Panc1 (cell line): Measurements from ENCODE around the gene MMP24OS. TPM values are rescaled to one million over a fixed set of nuclear protein-coding genes. Genes with fewer than 3 reads are reported as not detected.

ENCODE experiments used
- ATAC-seq: fragments of 200-7000 bp; cut with Tn5 transposase; 2 replicates; pipeline ENCODE4 v1.9.1; 2020; ENCODE audit warnings: mild to moderate bottlenecking, moderate library complexity
- BruUV-seq: library from RNA; stranded (reverse); fragments of 400-500 nt; replicated peaks from 2 replicates; lab custom pipeline; 2021; lab: Mats Ljungman, UMichigan
- CTCF ChIA-PET: fragments of 300-600 bp; sonication (Branson Sonifier 250); formaldehyde crosslinking; loops from one replicate; lab custom pipeline; 2022; ENCODE audit warnings: antibody characterized with exemption; lab: Charles Lee
- POLR2A ChIA-PET: fragments of 300-600 bp; sonication (Branson Sonifier 250); formaldehyde crosslinking; loops from one replicate; lab custom pipeline; 2022; ENCODE audit warnings: antibody characterized with exemption; lab: Charles Lee
- DNase-seq: peaks from one replicate; pipeline ENCODE4 v3.0.0-alpha.2; 2010; ENCODE audit warnings: low read depth, low spot score
- H3K27ac ChIP-seq: 2 replicates; pipeline ENCODE4 v1.5.1; 2011; ENCODE audit warnings: mild to moderate bottlenecking, low read length, inconsistent platforms
- H3K27me3 ChIP-seq: fragments of 200-500 bp; sonication (Bioruptor generic); 2 replicates; pipeline ENCODE4 v1.6.0; 2014; ENCODE audit warnings: low read length, inconsistent platforms; ENCODE audit not compliant: control insufficient read depth, insufficient read depth
- H3K36me3 ChIP-seq: fragments of 200-500 bp; sonication (Bioruptor generic); 2 replicates; pipeline ENCODE4 v1.5.1; 2014; ENCODE audit warnings: inconsistent platforms, mild to moderate bottlenecking, low read length, moderate library complexity; ENCODE audit not compliant: control insufficient read depth, insufficient read depth
- H3K4me1 ChIP-seq: 2 replicates; pipeline ENCODE4 v1.5.1; 2011; ENCODE audit warnings: inconsistent platforms, mild to moderate bottlenecking, low read length, moderate library complexity; ENCODE audit not compliant: control insufficient read depth, insufficient read depth
- H3K4me3 ChIP-seq, 2 experiments: 2 replicates each; pipeline ENCODE4 v1.5.1; 2011 to 2012; ENCODE audit warnings: low read depth in 2 of 2, low read length in 2 of 2, mild to moderate bottlenecking in 2 of 2, inconsistent platforms in 1 of 2, moderate library complexity in 1 of 2
- H3K9me3 ChIP-seq: fragments of 200-500 bp; sonication (Bioruptor generic); 2 replicates; pipeline ENCODE4 v1.5.1; 2014; ENCODE audit warnings: low read depth, mild to moderate bottlenecking, inconsistent platforms, low read length, moderate library complexity; ENCODE audit not compliant: control insufficient read depth, insufficient read depth
- POLR2AphosphoS5 ChIP-seq: IDR thresholded peaks from 2 replicates; pipeline ENCODE4 v1.6.1; 2012; ENCODE audit warnings: mild to moderate bottlenecking, low read depth, low read length, moderate library complexity
- SIN3A ChIP-seq: IDR thresholded peaks from 2 replicates; pipeline ENCODE4 v1.6.1; 2012; ENCODE audit warnings: low read depth, mild to moderate bottlenecking, low read length, moderate library complexity, borderline replicate concordance; ENCODE audit not compliant: insufficient read depth
- TCF7L2 ChIP-seq: IDR thresholded peaks from 2 replicates; pipeline ENCODE4 v1.6.1; 2011; ENCODE audit warnings: mild to moderate bottlenecking, low read depth, low read length, inconsistent platforms
- in situ Hi-C: cut with HindIII; loops from 2 replicates; pipeline ENCODE4 v1.10.0; 2016; ENCODE audit warnings: low sequenced_read_pairs, low pct_unique_long_range_greater_than_20kb
- intact Hi-C: fragments of 100-400 bp; cut with micrococcal nuclease; formaldehyde crosslinking; loops from one replicate; pipeline ENCODE4 v1.10.0; 2022; ENCODE audit not compliant: unreplicated experiment
- total RNA-seq: library from RNA; stranded (reverse); gene quantifications from one replicate; pipeline ENCODE4 v1.2.1, GENCODE V29; 2021; ENCODE audit not compliant: unreplicated experiment
- TF ChIP-seq, protein P1 (sequence below), 2 experiments: IDR thresholded peaks; 2 replicates each; pipeline ENCODE4 v1.6.1; 2011 to 2012; ENCODE audit warnings: low read depth in 2 of 2, control low read depth in 1 of 2, low read length in 1 of 2, mild to moderate bottlenecking in 1 of 2, moderate library complexity in 1 of 2; ENCODE audit not compliant: insufficient read depth in 1 of 2
- TF ChIP-seq, protein P2 (sequence below): fragments of 450-650 bp; IDR thresholded peaks from 2 replicates; pipeline ENCODE4 v1.5.1; 2017; ENCODE audit warnings: mild to moderate bottlenecking

The MMP24OS gene
- total RNA-seq, 1 experiment from 2014 or later = 83.8 TPM

DNA sequence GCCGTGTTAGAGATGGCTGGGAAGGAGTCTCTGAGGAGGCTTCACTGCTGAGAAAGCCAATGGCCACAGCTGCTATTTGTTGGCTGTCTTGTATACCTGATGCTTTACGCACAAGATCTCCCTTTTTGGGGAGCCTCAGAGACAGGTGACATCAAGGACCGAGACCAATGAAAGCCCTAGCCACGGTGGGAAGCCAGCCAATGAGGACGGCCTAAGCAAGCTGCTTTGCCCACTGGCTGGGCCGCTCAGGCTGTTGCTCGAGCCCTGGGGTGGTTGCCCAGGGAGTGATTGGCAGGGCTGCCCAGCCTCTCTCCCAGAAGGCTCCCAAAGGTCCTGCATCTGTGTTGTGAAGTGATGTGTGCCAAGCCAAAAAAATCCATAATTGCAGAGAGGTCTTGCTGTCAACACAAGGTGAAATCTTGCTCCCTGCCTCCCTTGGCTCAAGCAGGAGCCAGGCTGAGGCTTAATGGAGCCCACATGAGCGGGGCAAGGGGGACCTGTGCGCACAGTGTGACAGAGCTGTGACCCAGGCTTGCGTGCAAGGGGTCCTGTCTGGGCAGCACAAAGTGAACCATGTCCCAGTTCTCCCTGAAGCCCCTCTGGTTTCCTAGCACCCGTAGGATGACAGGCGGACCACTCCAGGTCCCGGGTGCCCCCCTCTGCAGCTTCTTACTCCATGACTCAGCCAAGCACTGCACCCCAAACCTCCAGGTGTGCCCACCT lies 4.3 kb downstream of the MMP24OS start:
- Histone ChIP-seq H3K36me3 (peaks cover 10% of the 10 kb centered on the region), H3K27ac (no peak overlapping the region), H3K4me3 (no peak overlapping the region), H3K27me3 (no peaks in the 10 kb centered on the region), H3K4me1 (peaks cover 18% of the 10 kb centered on the region), H3K9me3 (no peaks in the 10 kb centered on the region)
- no peak for ATAC-seq
- BruUV-seq = no TSS peak
- in situ Hi-C loops = no loop called here
- intact Hi-C loops = no loop called here
- ChIA-PET POLR2A (interaction anchor here (0.6 kb wide), 1 partner anchor 1491 kb away, joined by 4 read pairs; no protein-coding TSS in a partner anchor), CTCF (no interaction called here)
- no peak for DNase-seq
- no peak for TF ChIP-seq SIN3A
- 0 out of 2 replicates have a peak, but pooled peaks have one; percentile 8 for TF ChIP-seq POLR2AphosphoS5
- TF ChIP-seq, protein P1, sequence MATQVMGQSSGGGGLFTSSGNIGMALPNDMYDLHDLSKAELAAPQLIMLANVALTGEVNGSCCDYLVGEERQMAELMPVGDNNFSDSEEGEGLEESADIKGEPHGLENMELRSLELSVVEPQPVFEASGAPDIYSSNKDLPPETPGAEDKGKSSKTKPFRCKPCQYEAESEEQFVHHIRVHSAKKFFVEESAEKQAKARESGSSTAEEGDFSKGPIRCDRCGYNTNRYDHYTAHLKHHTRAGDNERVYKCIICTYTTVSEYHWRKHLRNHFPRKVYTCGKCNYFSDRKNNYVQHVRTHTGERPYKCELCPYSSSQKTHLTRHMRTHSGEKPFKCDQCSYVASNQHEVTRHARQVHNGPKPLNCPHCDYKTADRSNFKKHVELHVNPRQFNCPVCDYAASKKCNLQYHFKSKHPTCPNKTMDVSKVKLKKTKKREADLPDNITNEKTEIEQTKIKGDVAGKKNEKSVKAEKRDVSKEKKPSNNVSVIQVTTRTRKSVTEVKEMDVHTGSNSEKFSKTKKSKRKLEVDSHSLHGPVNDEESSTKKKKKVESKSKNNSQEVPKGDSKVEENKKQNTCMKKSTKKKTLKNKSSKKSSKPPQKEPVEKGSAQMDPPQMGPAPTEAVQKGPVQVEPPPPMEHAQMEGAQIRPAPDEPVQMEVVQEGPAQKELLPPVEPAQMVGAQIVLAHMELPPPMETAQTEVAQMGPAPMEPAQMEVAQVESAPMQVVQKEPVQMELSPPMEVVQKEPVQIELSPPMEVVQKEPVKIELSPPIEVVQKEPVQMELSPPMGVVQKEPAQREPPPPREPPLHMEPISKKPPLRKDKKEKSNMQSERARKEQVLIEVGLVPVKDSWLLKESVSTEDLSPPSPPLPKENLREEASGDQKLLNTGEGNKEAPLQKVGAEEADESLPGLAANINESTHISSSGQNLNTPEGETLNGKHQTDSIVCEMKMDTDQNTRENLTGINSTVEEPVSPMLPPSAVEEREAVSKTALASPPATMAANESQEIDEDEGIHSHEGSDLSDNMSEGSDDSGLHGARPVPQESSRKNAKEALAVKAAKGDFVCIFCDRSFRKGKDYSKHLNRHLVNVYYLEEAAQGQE (IDR thresholded peaks at IDR 0.05; ENCODE audit: insufficient read depth in 1 of 2, low read depth in 2 of 2, low read length in 1 of 2) = no peak
- TF ChIP-seq, protein P2, sequence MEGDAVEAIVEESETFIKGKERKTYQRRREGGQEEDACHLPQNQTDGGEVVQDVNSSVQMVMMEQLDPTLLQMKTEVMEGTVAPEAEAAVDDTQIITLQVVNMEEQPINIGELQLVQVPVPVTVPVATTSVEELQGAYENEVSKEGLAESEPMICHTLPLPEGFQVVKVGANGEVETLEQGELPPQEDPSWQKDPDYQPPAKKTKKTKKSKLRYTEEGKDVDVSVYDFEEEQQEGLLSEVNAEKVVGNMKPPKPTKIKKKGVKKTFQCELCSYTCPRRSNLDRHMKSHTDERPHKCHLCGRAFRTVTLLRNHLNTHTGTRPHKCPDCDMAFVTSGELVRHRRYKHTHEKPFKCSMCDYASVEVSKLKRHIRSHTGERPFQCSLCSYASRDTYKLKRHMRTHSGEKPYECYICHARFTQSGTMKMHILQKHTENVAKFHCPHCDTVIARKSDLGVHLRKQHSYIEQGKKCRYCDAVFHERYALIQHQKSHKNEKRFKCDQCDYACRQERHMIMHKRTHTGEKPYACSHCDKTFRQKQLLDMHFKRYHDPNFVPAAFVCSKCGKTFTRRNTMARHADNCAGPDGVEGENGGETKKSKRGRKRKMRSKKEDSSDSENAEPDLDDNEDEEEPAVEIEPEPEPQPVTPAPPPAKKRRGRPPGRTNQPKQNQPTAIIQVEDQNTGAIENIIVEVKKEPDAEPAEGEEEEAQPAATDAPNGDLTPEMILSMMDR = no peak
- TF ChIP-seq TCF7L2 = no peak

DNA sequence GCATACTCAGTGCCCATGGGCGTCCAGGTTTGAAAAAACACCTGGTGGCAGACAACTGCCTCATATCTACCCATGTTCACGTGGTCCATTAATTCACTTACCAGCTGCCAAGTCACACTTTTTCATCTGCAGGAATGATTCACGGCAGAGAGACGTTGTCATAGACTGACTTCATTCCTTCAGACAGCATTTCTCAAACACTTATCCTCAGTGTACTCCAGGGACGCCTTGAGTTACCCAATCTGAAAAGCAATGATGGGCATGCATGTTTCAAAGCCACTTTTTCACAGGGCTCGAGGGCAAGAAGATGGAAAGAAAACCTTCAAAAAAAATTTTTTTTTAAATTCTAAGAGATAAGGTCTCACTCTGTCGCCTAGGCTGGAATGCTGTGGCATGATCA lies 6.0 kb downstream of the MMP24OS start:
- ChIA-PET POLR2A (no interaction called here), CTCF (no interaction called here)
- DNase-seq (no peak), ATAC-seq (no peak)
- Histone ChIP-seq H3K9me3 (no peaks in the 10 kb centered on the region), H3K4me1 (peaks cover 9% of the 10 kb centered on the region), H3K4me3 (no peak overlapping the region), H3K27ac (no peak overlapping the region), H3K36me3 (peaks cover 3% of the 10 kb centered on the region), H3K27me3 (no peaks in the 10 kb centered on the region)
- TF ChIP-seq TCF7L2 (no peak), SIN3A (no peak), POLR2AphosphoS5 (no peak)
- TF ChIP-seq, protein P1 (IDR thresholded peaks at IDR 0.05; ENCODE audit: insufficient read depth in 1 of 2, low read depth in 2 of 2, low read length in 1 of 2) = no peak
- TF ChIP-seq, protein P2 = no peak
- intact Hi-C loops = no loop called here
- no TSS peak for BruUV-seq
- in situ Hi-C loops = no loop called here
